COR-L47 (cell line): ENCODE data around the gene GSTM2.

Source experiments
- DNase-seq: peaks from one replicate; lab custom pipeline; 2025; lab: John Stamatoyannopoulos, UW

The GSTM2 gene

GRCh38 chr1:109629372-109630030, 38.4 kb upstream of the GSTM2 start:
- DNase-seq: no peak

- no peak for DNase-seq
Measured at GRCh38 chr1:109630081-109630897, 37.6 kb upstream of the GSTM2 start.

GRCh38 chr1:109630898-109631512, 36.9 kb upstream of the GSTM2 start:
- no peak for DNase-seq

- peak; percentile 46 for DNase-seq
Measured at GRCh38 chr1:109631513-109632505, 36.0 kb upstream of the GSTM2 start.

- DNase-seq: peak; percentile 94
Measured at GRCh38 chr1:109632671-109633346, 35.0 kb upstream of the GSTM2 start.

GRCh38 chr1:109634292-109634691, 33.6 kb upstream of the GSTM2 start:
- no peak for DNase-seq

- DNase-seq: no peak
Measured at GRCh38 chr1:109634771-109635750, 32.8 kb upstream of the GSTM2 start.

- DNase-seq: no peak
Measured at GRCh38 chr1:109635862-109636200, 32.0 kb upstream of the GSTM2 start.

- DNase-seq: no peak
Measured at GRCh38 chr1:109636201-109636952, 31.5 kb upstream of the GSTM2 start.

- DNase-seq: no peak
Measured at GRCh38 chr1:109637446-109637845, 30.4 kb upstream of the GSTM2 start.

GRCh38 chr1:109639063-109639840, 28.6 kb upstream of the GSTM2 start:
- DNase-seq: no peak

GRCh38 chr1:109639841-109640184, 28.0 kb upstream of the GSTM2 start:
- DNase-seq: no peak

- DNase-seq: peak; percentile 53
Measured at GRCh38 chr1:109640285-109640865, 27.5 kb upstream of the GSTM2 start.

GRCh38 chr1:109641078-109641740, 26.6 kb upstream of the GSTM2 start:
- no peak for DNase-seq

- DNase-seq: no peak
Measured at GRCh38 chr1:109641861-109642260, 26.0 kb upstream of the GSTM2 start.

- DNase-seq: no peak
Measured at GRCh38 chr1:109642626-109643025, 25.2 kb upstream of the GSTM2 start.

- peak; percentile 12 for DNase-seq
Measured at GRCh38 chr1:109643385-109644230, 24.2 kb upstream of the GSTM2 start.
